ENCODE results near the gene UACA. TPM values are rescaled to one million over a fixed set of nuclear protein-coding genes. Genes with fewer than 3 reads are reported as not detected.

Gene UACA
- total RNA-seq, 1 experiment from 2014 or later: 44.8 TPM

GRCh38 chr15:70722266-70723121, 40.9 kb downstream of the UACA start (continued):
- no peak for TF ChIP-seq TP53 (CRISPR knock-in tag; IDR thresholded peaks at IDR 0.05)
- TF ChIP-seq KAT7 (CRISPR knock-in tag; IDR thresholded peaks at IDR 0.05; ENCODE audit: borderline replicate concordance): no peak
- TF ChIP-seq ZNF281 (CRISPR knock-in tag; IDR thresholded peaks at IDR 0.05): no peak
- TF ChIP-seq NR2C2 (CRISPR knock-in tag; IDR thresholded peaks at IDR 0.05): no peak
- no peak for TF ChIP-seq ATF2 (CRISPR knock-in tag; IDR thresholded peaks at IDR 0.05; ENCODE audit: borderline replicate concordance, low read depth)
- no peak for TF ChIP-seq ELF4 (CRISPR knock-in tag; IDR thresholded peaks at IDR 0.05; ENCODE audit: low read depth)
- TF ChIP-seq JUN (CRISPR knock-in tag; IDR thresholded peaks at IDR 0.05): no peak
- TF ChIP-seq E2F1 (CRISPR knock-in tag; IDR thresholded peaks at IDR 0.05): no peak
- TF ChIP-seq ZBTB21 (CRISPR knock-in tag; IDR thresholded peaks at IDR 0.05; ENCODE audit: borderline replicate concordance): no peak
- no peak for TF ChIP-seq EMX1 (CRISPR knock-in tag; IDR thresholded peaks at IDR 0.05)
- TF ChIP-seq ZNF121 (CRISPR knock-in tag; IDR thresholded peaks at IDR 0.05): peak; percentile 74; the same call in 1 of the 2 replicates
- TF ChIP-seq ARID4B (CRISPR knock-in tag; IDR thresholded peaks at IDR 0.05; ENCODE audit: borderline replicate concordance): no peak
- TF ChIP-seq SMAD4 (CRISPR knock-in tag; IDR thresholded peaks at IDR 0.05): no peak
- no peak for TF ChIP-seq GABPB1 (CRISPR knock-in tag; IDR thresholded peaks at IDR 0.05)
- no peak for TF ChIP-seq ZNF423 (CRISPR knock-in tag; IDR thresholded peaks at IDR 0.05)

- ChIA-PET POLR2A (no interaction called here), CTCF (no interaction called here)
- Mint-ChIP-seq H3K27ac (no peak overlapping the region), H3K36me3 (0 out of 2 replicates have a peak, but pooled peaks cover 2% of the 10 kb centered on the region), H3K9me3 (no peaks in the 10 kb centered on the region), H3K4me1 (peaks cover 8% of the 10 kb centered on the region), H3K4me3 (no peak overlapping the region), H3K27me3 (ENCODE audit: low read depth) (no peaks in the 10 kb centered on the region)
- ATAC-seq: no peak
- no peak for TF ChIP-seq ZNF416 (CRISPR knock-in tag; IDR thresholded peaks at IDR 0.05)
- no peak for DNase-seq (ENCODE audit: low spot score)
Observed at GRCh38 chr15:70720228-70721016, 42.9 kb downstream of the UACA start.
